Endodermal cell (in vitro differentiated cells): ENCODE measurements around the gene ZNF417. TPM values are rescaled to one million over a fixed set of nuclear protein-coding genes. Genes with fewer than 3 reads are reported as not detected.
"Not testable (repeated sequence)": the region's sequence is repeated elsewhere in the genome, so short reads cannot be mapped to it uniquely, and the experiment has no call there.

ENCODE experiments used
- DNase-seq: peaks from one replicate; pipeline ENCODE4 v3.0.0-alpha.2; 2017
- H3K27ac ChIP-seq: 2 replicates; pipeline ENCODE4 v1.5.1; 2013; ENCODE audit warnings: mild to moderate bottlenecking, low read depth, low read length, moderate library complexity
- H3K27me3 ChIP-seq: 2 replicates; pipeline ENCODE4 v1.6.1; 2013; ENCODE audit warnings: mild to moderate bottlenecking, low read length, moderate library complexity; ENCODE audit not compliant: insufficient read depth, control insufficient read depth, poor library complexity, severe bottlenecking
- H3K36me3 ChIP-seq: 2 replicates; pipeline ENCODE4 v1.7.0; 2013; ENCODE audit warnings: mild to moderate bottlenecking, low read length, moderate library complexity; ENCODE audit not compliant: control insufficient read depth, insufficient read depth
- H3K4me1 ChIP-seq: one replicate; pipeline ENCODE4 v1.7.0; 2013; ENCODE audit warnings: low read length; ENCODE audit not compliant: control insufficient read depth, insufficient read depth
- H3K4me3 ChIP-seq: 2 replicates; pipeline ENCODE4 v1.5.1; 2013; ENCODE audit warnings: mild to moderate bottlenecking, low read length, moderate library complexity
- H3K9ac ChIP-seq: 2 replicates; pipeline ENCODE4 v1.6.1; 2013; ENCODE audit warnings: mild to moderate bottlenecking, low read length, moderate library complexity; ENCODE audit not compliant: poor library complexity, severe bottlenecking; ENCODE audit errors: extremely low read depth
- H3K9me3 ChIP-seq: 2 replicates; pipeline ENCODE4 v1.6.1; 2013; ENCODE audit warnings: mild to moderate bottlenecking, low read length, moderate library complexity; ENCODE audit not compliant: control insufficient read depth
- H3K27ac Mint-ChIP-seq: 2 replicates; pipeline ENCODE4 v1.8.0; 2020; ENCODE audit warnings: mixed read lengths
- H3K27me3 Mint-ChIP-seq: 2 replicates; pipeline ENCODE4 v1.8.0; 2021; ENCODE audit warnings: mild to moderate bottlenecking, mixed read lengths; ENCODE audit not compliant: insufficient read depth
- H3K36me3 Mint-ChIP-seq: 2 replicates; pipeline ENCODE4 v1.8.0; 2020; ENCODE audit warnings: low read depth, mixed read lengths
- H3K4me1 Mint-ChIP-seq: 2 replicates; pipeline ENCODE4 v1.8.0; 2020; ENCODE audit warnings: mixed read lengths
- H3K4me3 Mint-ChIP-seq: 2 replicates; pipeline ENCODE4 v1.8.0; 2020; ENCODE audit warnings: mild to moderate bottlenecking, moderate library complexity, mixed read lengths
- H3K9me3 Mint-ChIP-seq: 2 replicates; pipeline ENCODE4 v1.8.0; 2020; ENCODE audit warnings: mild to moderate bottlenecking, mixed read lengths
- whole genome bisulfite sequencing, 2 experiments: methylation state at CpG; one replicate each; pipeline versions ENCODE4 v1.1.5 to v1.1.7; 2013; ENCODE audit warnings: missing lambda C conversion rate in 2 of 2, mixed read lengths in 1 of 2; ENCODE audit not compliant: insufficient coverage in 1 of 2, insufficient read length in 1 of 2; 5-methylcytosine and 5-hydroxymethylcytosine counted together
- long read RNA-seq, 4 experiments: library from polyadenylated mRNA in 2 of 4; library from RNA in 1 of 4; library from capped mRNA in 1 of 4; stranded (forward) in 3 of 4; unstranded in 1 of 4; transcript quantifications; one replicate each; pipeline ENCODE4 v2.0.0, GENCODE V29; 2020 to 2021; ENCODE audit warnings: inconsistent platforms in 1 of 4
- polyA plus RNA-seq, 2 experiments: library from polyadenylated mRNA; stranded (reverse); fragments of 50-300 nt; gene quantifications; one replicate each; pipeline ENCODE4 v1.2.3, GENCODE V29; 2013
- total RNA-seq, 2 donors: library from RNA; stranded (reverse); fragmentation: NEBNext Ultra II Directional in 1 of 2; extraction: Animal tissue kit (Norgen Biotek cat#: 25700) in 1 of 2; gene quantifications; 2 replicates in 1 of 2; 3 replicates in 1 of 2; pipeline ENCODE4 v1.2.1, GENCODE V29; 2021
- TF ChIP-seq, protein P1 (sequence below): fragments of 200-600 bp; sonication (generic); conservative IDR thresholded peaks from 2 replicates; pipeline ENCODE4 v1.5.0; 2021; ENCODE audit warnings: antibody characterized with exemption, mild to moderate bottlenecking

The ZNF417 gene
- 10 to 100 TPM; 16.5 to 30.9 TPM for total RNA-seq
- polyA plus RNA-seq (2013, experiment 1 of 2): 12.0 TPM
- polyA plus RNA-seq (2013, experiment 2 of 2): 11.3 TPM
- long read RNA-seq, experiment 1, partial matches to known transcripts: 1 of 4 reads
- long read RNA-seq, experiment 1, other reads (novel, unspliced or antisense): 3 of 4 reads
- long read RNA-seq, experiment 2, partial matches to known transcripts: 0 of 1 reads
- long read RNA-seq, experiment 2, other reads (novel, unspliced or antisense): 0 of 1 reads
- long read RNA-seq, experiment 3, transcript ZNF417-203 (3 exons, 1,975 nt): major isoform, 6 of 11 reads
- long read RNA-seq, experiment 3, partial matches to known transcripts: 0 of 11 reads
- long read RNA-seq, experiment 3, other reads (novel, unspliced or antisense): 1 of 11 reads
- long read RNA-seq, experiment 4, partial matches to known transcripts: 0 of 1 reads
- long read RNA-seq, experiment 4, other reads (novel, unspliced or antisense): 1 of 1 reads

DNA sequence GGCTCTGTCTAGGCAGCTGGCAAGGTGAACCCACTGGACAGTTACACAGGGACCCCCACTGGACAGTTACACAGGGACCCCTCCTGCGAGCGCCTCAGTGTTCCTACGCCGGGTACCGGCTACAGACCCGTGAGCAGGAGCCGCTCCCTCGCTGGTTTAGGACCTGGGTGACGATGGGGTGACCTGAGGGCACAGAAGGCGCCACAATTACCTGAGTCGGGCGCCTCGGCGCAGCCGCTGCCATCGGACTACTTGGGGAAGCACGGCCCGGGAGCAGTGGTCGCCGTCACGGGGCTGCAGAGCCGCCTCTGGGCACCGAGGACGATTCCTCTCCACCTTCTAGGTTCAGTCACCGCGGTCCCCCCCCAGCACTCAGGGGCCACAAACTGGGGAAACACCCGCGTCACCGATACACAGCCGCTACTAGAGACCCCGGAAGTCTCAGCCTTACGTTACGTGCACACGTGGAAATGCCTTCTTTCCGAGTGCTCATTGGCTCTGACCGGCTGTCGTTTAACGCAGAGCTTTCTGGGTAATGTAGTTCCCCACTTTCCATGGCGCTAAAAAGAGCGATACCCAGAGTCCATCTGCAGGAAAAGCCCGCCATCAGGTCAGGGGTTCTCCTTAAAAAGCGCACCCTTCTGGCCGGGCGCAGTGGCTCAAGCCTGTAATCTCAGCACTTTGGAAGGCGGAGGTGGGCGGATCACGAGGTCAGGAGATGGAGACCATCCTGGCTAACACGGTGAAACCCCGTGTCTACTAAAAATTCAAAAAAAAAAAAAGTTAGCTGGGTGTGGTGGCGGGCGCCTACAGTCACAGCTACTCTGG lies at the start of gene ZNF417:
ZNF417 (minus strand) TSS at position 425 of the 828 bp plus-strand sequence; CDS start at position 244, 181 bp downstream.
- TF ChIP-seq, protein P1, sequence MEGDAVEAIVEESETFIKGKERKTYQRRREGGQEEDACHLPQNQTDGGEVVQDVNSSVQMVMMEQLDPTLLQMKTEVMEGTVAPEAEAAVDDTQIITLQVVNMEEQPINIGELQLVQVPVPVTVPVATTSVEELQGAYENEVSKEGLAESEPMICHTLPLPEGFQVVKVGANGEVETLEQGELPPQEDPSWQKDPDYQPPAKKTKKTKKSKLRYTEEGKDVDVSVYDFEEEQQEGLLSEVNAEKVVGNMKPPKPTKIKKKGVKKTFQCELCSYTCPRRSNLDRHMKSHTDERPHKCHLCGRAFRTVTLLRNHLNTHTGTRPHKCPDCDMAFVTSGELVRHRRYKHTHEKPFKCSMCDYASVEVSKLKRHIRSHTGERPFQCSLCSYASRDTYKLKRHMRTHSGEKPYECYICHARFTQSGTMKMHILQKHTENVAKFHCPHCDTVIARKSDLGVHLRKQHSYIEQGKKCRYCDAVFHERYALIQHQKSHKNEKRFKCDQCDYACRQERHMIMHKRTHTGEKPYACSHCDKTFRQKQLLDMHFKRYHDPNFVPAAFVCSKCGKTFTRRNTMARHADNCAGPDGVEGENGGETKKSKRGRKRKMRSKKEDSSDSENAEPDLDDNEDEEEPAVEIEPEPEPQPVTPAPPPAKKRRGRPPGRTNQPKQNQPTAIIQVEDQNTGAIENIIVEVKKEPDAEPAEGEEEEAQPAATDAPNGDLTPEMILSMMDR: peak; percentile 69
- not testable (repeated sequence) for H3K27ac ChIP-seq, H3K4me1 ChIP-seq, H3K27me3 ChIP-seq, H3K27me3 Mint-ChIP-seq, H3K9me3 Mint-ChIP-seq, H3K9me3 ChIP-seq
- peak; percentile 97 for DNase-seq
- Histone ChIP-seq H3K9ac (peak within 1 kb of the TSS; percentile 83), H3K4me3 (peak within 1 kb of the TSS; percentile 98), H3K36me3 (peaks cover 38% of the 10 kb centered on the region)
- Mint-ChIP-seq H3K36me3 (peaks cover 69% of the 10 kb centered on the region), H3K4me3 (peak within 1 kb of the TSS; percentile 92), H3K4me1 (peaks cover 20% of the 10 kb centered on the region), H3K27ac (peak within 1 kb of the TSS; percentile 95)
- 1% methylated on average over 25 to 51 of the region's 51 CpGs for WGBS, 2 experiments

DNA sequence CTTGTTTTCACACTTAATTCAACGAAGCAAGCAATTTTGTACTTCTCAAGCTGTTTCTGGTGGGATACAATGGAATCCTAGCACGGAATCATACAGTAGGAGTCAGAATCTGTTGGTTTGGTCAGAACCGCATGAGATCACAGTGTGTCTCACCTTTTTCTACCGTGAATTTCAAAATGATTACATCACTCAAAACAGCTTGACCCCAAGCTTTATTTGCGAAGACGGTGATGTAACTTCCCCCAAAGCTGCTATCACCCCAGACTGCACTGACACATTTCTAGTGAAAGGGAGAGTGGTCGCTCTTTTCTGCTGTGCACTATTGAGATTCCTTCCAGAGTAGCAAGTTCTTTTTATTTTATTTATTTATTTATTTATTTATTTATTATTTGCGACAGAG lies 48.4 kb upstream of the ZNF417 start:
- Mint-ChIP-seq H3K9me3 (peaks cover 77% of the 10 kb centered on the region), H3K27me3 (peaks cover 4% of the 10 kb centered on the region), H3K36me3 (no peaks in the 10 kb centered on the region), H3K27ac (no peak overlapping the region), H3K4me1 (no peaks in the 10 kb centered on the region), H3K4me3 (no peak overlapping the region)
- Histone ChIP-seq H3K4me3 (no peak overlapping the region), H3K9me3 (peaks cover 42% of the 10 kb centered on the region), H3K27me3 (no peaks in the 10 kb centered on the region), H3K27ac (no peak overlapping the region), H3K4me1 (no peaks in the 10 kb centered on the region), H3K9ac (no peak overlapping the region), H3K36me3 (no peaks in the 10 kb centered on the region)
- WGBS, 2 experiments: 79 to 82% methylated on average over 6 to 7 of the region's 8 CpGs
- no peak for DNase-seq
- TF ChIP-seq, protein P1: no peak

DNA sequence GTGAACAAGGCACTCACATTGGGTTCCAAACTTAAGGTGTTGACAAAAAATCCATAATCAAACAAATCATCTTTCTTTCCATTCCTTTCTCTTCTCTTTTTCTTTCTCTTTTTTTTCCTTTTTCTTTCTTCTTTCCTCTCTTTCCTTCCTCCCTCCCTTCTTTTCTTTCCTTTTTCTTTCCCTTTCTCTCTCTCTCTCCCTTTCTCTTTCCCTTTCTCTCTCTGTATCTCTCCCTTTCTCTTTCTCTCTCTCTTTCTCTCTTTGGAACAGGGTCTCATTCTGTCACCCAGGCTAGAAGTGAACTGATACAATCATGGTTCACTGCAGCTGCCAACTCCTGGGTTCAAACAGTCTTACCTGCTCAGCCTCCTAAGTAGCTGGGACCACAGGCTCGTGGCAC lies 45.4 kb upstream of the ZNF417 start:
- WGBS, 2 experiments: 60% methylated on average over 1 of the region's 1 CpG; no CpG with 5 or more reads in 1 of the 2 experiments
- Mint-ChIP-seq H3K4me1 (no peaks in the 10 kb centered on the region), H3K4me3 (no peak overlapping the region), H3K9me3 (peaks cover 80% of the 10 kb centered on the region), H3K27me3 (peaks cover 4% of the 10 kb centered on the region), H3K36me3 (no peaks in the 10 kb centered on the region), H3K27ac (no peak overlapping the region)
- Histone ChIP-seq H3K9me3 (peaks cover 48% of the 10 kb centered on the region), H3K9ac (no peak overlapping the region), H3K27ac (no peak overlapping the region), H3K36me3 (no peaks in the 10 kb centered on the region), H3K27me3 (no peaks in the 10 kb centered on the region), H3K4me3 (no peak overlapping the region), H3K4me1 (no peaks in the 10 kb centered on the region)
- DNase-seq: no peak
- TF ChIP-seq, protein P1: no peak
